Coronary artery (tissue), 2 donors: ENCODE results near the gene PPP4R3B.
"Not testable (repeated sequence)": the region's sequence is repeated elsewhere in the genome, so short reads cannot be mapped to it uniquely, and the experiment has no call there.

Experiments
- DNase-seq: peaks from one replicate; pipeline ENCODE4 v3.0.0-alpha.2; 2017; ENCODE audit warnings: low spot score
- H3K27ac ChIP-seq, 2 donors: fragments of 200-600 bp; sonication (generic); one replicate each; pipeline ENCODE4 v1.5.1; 2016 to 2019
- H3K4me3 ChIP-seq: fragments of 200-600 bp; sonication (generic); 2 replicates; pipeline ENCODE4 v1.5.1; 2016; ENCODE audit warnings: mild to moderate bottlenecking, moderate library complexity
- CTCF ChIP-seq: fragments of 200-600 bp; sonication (generic); IDR thresholded peaks from one replicate; pipeline ENCODE4 v1.5.1; 2019; ENCODE audit warnings: antibody characterized with exemption

The PPP4R3B gene

GRCh38 chr2:55567298-55567697, 50.1 kb downstream of the PPP4R3B start:
- H3K4me3 ChIP-seq = no peak overlapping the region
- H3K27ac ChIP-seq = no peak overlapping the region
- TF ChIP-seq CTCF = no peak
- no peak for DNase-seq

GRCh38 chr2:55565613-55566012, 51.8 kb downstream of the PPP4R3B start:
- no peak for TF ChIP-seq CTCF
- no peak overlapping the region for H3K27ac ChIP-seq
- no peak for DNase-seq
- no peak overlapping the region for H3K4me3 ChIP-seq

GRCh38 chr2:55560855-55561254, 56.6 kb downstream of the PPP4R3B start:
- TF ChIP-seq CTCF = no peak
- DNase-seq = no peak
- Histone ChIP-seq H3K4me3 (no peak overlapping the region), H3K27ac (no peak overlapping the region)

- TF ChIP-seq CTCF = no peak
- no peak for DNase-seq
- Histone ChIP-seq H3K4me3 (no peak overlapping the region), H3K27ac (no peak overlapping the region)
Observed at GRCh38 chr2:55556809-55557208, 60.6 kb downstream of the PPP4R3B start.

- Histone ChIP-seq H3K4me3 (no peak overlapping the region), H3K27ac (no peak overlapping the region)
- DNase-seq = no peak
- TF ChIP-seq CTCF = no peak
Observed at GRCh38 chr2:55555977-55556376, 61.4 kb downstream of the PPP4R3B start.

GRCh38 chr2:55553321-55553720, 64.1 kb downstream of the PPP4R3B start:
- DNase-seq = no peak
- Histone ChIP-seq H3K27ac (no peak overlapping the region), H3K4me3 (no peak overlapping the region)
- no peak for TF ChIP-seq CTCF

GRCh38 chr2:55550368-55551102, 66.9 kb downstream of the PPP4R3B start:
- Histone ChIP-seq H3K4me3 (no peak overlapping the region), H3K27ac (no peak overlapping the region)
- TF ChIP-seq CTCF = no peak
- DNase-seq = no peak

- H3K4me3 ChIP-seq, H3K27ac ChIP-seq: not testable (repeated sequence)
Observed at GRCh38 chr2:55547679-55548078, 69.7 kb downstream of the PPP4R3B start.

More at GRCh38 chr2:55547679-55548078, 69.7 kb downstream of the PPP4R3B start:
- DNase-seq = not testable (repeated sequence)
